ENCODE data around the gene ANXA7.
"Not testable (repeated sequence)": the region's sequence is repeated elsewhere in the genome, so short reads cannot be mapped to it uniquely, and the experiment has no call there.

Gene ANXA7

GRCh38 chr10:73408061-73408460, 5.8 kb downstream of the ANXA7 start:
- in situ Hi-C loops (cut with MboI; ENCODE audit: low sequenced_read_pairs), result no loop called here

- in situ Hi-C loops (cut with MboI; ENCODE audit: low sequenced_read_pairs), result no loop called here
Measured at GRCh38 chr10:73407495-73407894, 6.4 kb downstream of the ANXA7 start.

- in situ Hi-C loops (cut with MboI; ENCODE audit: low sequenced_read_pairs), result no loop called here
Measured at GRCh38 chr10:73406846-73407245, 7.0 kb downstream of the ANXA7 start.

GRCh38 chr10:73405556-73405955, 8.3 kb downstream of the ANXA7 start:
- in situ Hi-C loops (cut with MboI; ENCODE audit: low sequenced_read_pairs), result no loop called here

- in situ Hi-C loops (cut with MboI; ENCODE audit: low sequenced_read_pairs), result no loop called here
Measured at GRCh38 chr10:73404690-73405089, 9.2 kb downstream of the ANXA7 start.

- in situ Hi-C loops (cut with MboI; ENCODE audit: low sequenced_read_pairs), result no loop called here
Measured at GRCh38 chr10:73401636-73402035, 12.2 kb downstream of the ANXA7 start.

- in situ Hi-C loops (cut with MboI; ENCODE audit: low sequenced_read_pairs), result no loop called here
Measured at GRCh38 chr10:73399063-73399462, 14.8 kb downstream of the ANXA7 start.

- in situ Hi-C loops (cut with MboI; ENCODE audit: low sequenced_read_pairs), result no loop called here
Measured at GRCh38 chr10:73398024-73398423, 15.8 kb downstream of the ANXA7 start.

- in situ Hi-C loops (cut with MboI; ENCODE audit: low sequenced_read_pairs), result not testable (repeated sequence)
Measured at GRCh38 chr10:73394325-73394724, 19.5 kb downstream of the ANXA7 start.

GRCh38 chr10:73388228-73388627, 25.6 kb downstream of the ANXA7 start:
- in situ Hi-C loops (cut with MboI; ENCODE audit: low sequenced_read_pairs), result no loop called here

GRCh38 chr10:73386583-73386982, 27.3 kb downstream of the ANXA7 start:
- in situ Hi-C loops (cut with MboI; ENCODE audit: low sequenced_read_pairs), result no loop called here

GRCh38 chr10:73379064-73379748, 34.7 kb downstream of the ANXA7 start:
- in situ Hi-C loops (cut with MboI; ENCODE audit: low sequenced_read_pairs), result no loop called here

GRCh38 chr10:73376679-73377078, 37.2 kb downstream of the ANXA7 start:
- in situ Hi-C loops (cut with MboI; ENCODE audit: low sequenced_read_pairs), result no loop called here

- in situ Hi-C loops (cut with MboI; ENCODE audit: low sequenced_read_pairs), result no loop called here
Measured at GRCh38 chr10:73368238-73368637, 45.6 kb downstream of the ANXA7 start.

GRCh38 chr10:73366381-73367298, 47.2 kb downstream of the ANXA7 start:
- in situ Hi-C loops (cut with MboI; ENCODE audit: low sequenced_read_pairs), result no loop called here

- in situ Hi-C loops (cut with MboI; ENCODE audit: low sequenced_read_pairs), result no loop called here
Measured at GRCh38 chr10:73364964-73365363, 48.9 kb downstream of the ANXA7 start.

GRCh38 chr10:73359492-73359891, 54.4 kb downstream of the ANXA7 start:
- in situ Hi-C loops (cut with MboI; ENCODE audit: low sequenced_read_pairs), result no loop called here

GRCh38 chr10:73358331-73359279, 55.3 kb downstream of the ANXA7 start, which contains the start of gene CFAP70:
CFAP70 (minus strand) TSS chr10:73358864; CDS start chr10:73354796, 4,068 bp downstream.
- in situ Hi-C loops (cut with MboI; ENCODE audit: low sequenced_read_pairs), result no loop called here

- in situ Hi-C loops (cut with MboI; ENCODE audit: low sequenced_read_pairs), result no loop called here
Measured at GRCh38 chr10:73357821-73358220, 56.0 kb downstream of the ANXA7 start.

GRCh38 chr10:73357166-73357565, 56.7 kb downstream of the ANXA7 start:
- in situ Hi-C loops (cut with MboI; ENCODE audit: low sequenced_read_pairs), result no loop called here

- in situ Hi-C loops (cut with MboI; ENCODE audit: low sequenced_read_pairs), result no loop called here
Measured at GRCh38 chr10:73344269-73344668, 69.6 kb downstream of the ANXA7 start.

All from HL-60/S4 treated with retinoic acid at 250 ng/mL for 4 days and 3 days (cell line).